HepG2 (cell line): Measurements from ENCODE around the gene PIGZ. TPM values are rescaled to one million over a fixed set of nuclear protein-coding genes. Genes with fewer than 3 reads are reported as not detected.
A peak's percentile ranks its signal among the peaks of the same experiment; 100 is the strongest.

Experiments
- CSRNP1 ChIP-seq: sonication (generic); formaldehyde crosslinking; IDR thresholded peaks from 2 replicates; pipeline ENCODE4 v1.8.1; 2023; ENCODE audit warnings: mild to moderate bottlenecking, missing genetic modification reagents
- GPN1 ChIP-seq: sonication (generic); formaldehyde crosslinking; IDR thresholded peaks from 2 replicates; pipeline ENCODE4 v1.5.1; 2020; ENCODE audit warnings: missing genetic modification reagents, borderline replicate concordance
- LRRFIP1 ChIP-seq: sonication (generic); formaldehyde crosslinking; conservative IDR thresholded peaks from 2 replicates; pipeline ENCODE4 v1.4.0; 2020; ENCODE audit warnings: missing genetic modification reagents
- MLLT10 ChIP-seq: sonication (generic); formaldehyde crosslinking; IDR thresholded peaks from 2 replicates; pipeline ENCODE4 v1.4.0; 2020; ENCODE audit warnings: missing genetic modification reagents
- NR2F6 ChIP-seq, 2 experiments: IDR thresholded peaks; 2 replicates each; pipeline ENCODE4 v1.6.1; 2016; ENCODE audit warnings: antibody characterized with exemption in 1 of 2, mild to moderate bottlenecking in 1 of 2
- PHF8 ChIP-seq: sonication (generic); formaldehyde crosslinking; IDR thresholded peaks from 2 replicates; pipeline ENCODE4 v1.5.0; 2020; ENCODE audit warnings: missing genetic modification reagents
- UBTF ChIP-seq: sonication (generic); formaldehyde crosslinking; IDR thresholded peaks from 2 replicates; pipeline ENCODE4 v1.4.0; 2020; ENCODE audit warnings: mild to moderate bottlenecking, missing genetic modification reagents
- ZNF383 ChIP-seq: sonication (generic); formaldehyde crosslinking; IDR thresholded peaks from 2 replicates; pipeline ENCODE4 v1.4.0; 2020; ENCODE audit warnings: missing genetic modification reagents, mild to moderate bottlenecking, borderline replicate concordance
- ZNF44 ChIP-seq: sonication (generic); formaldehyde crosslinking; IDR thresholded peaks from 2 replicates; pipeline ENCODE4 v1.5.1; 2020; ENCODE audit warnings: mild to moderate bottlenecking, missing genetic modification reagents
- ZNF589 ChIP-seq: sonication (generic); formaldehyde crosslinking; conservative IDR thresholded peaks from 2 replicates; pipeline ENCODE4 v1.8.0; 2022; ENCODE audit warnings: mild to moderate bottlenecking, moderate library complexity, missing genetic modification reagents
- ZNF646 ChIP-seq: sonication (generic); formaldehyde crosslinking; IDR thresholded peaks from 2 replicates; pipeline ENCODE4 v1.9.0; 2021; ENCODE audit warnings: mild to moderate bottlenecking, missing genetic modification reagents
- ZNF770 ChIP-seq: sonication (generic); formaldehyde crosslinking; IDR thresholded peaks from 2 replicates; pipeline ENCODE4 v1.5.0; 2020; ENCODE audit warnings: mild to moderate bottlenecking, missing genetic modification reagents
- polyA plus RNA-seq, 8 experiments: library from polyadenylated mRNA; depleted of rRNA in 3 of 8; stranded (reverse) in 7 of 8; unstranded in 1 of 8; fragments of >200 nt; fragmentation: Illumina TruSeq in 4 of 8; extraction: Trizol in 4 of 8; gene quantifications; 2 replicates each; pipeline versions ENCODE4 v1.2.1 to v1.2.3, GENCODE V29; 2011 to 2016; ENCODE audit warnings: low read depth in 4 of 8, missing spikeins in 1 of 8, mixed read lengths in 1 of 8; ENCODE audit not compliant: insufficient read depth in 1 of 8
- total RNA-seq, 5 experiments: library from RNA; depleted of rRNA; stranded (reverse); fragments of >200 nt; fragmentation: Illumina TruSeq; extraction: Trizol; gene quantifications; 2 replicates each; pipeline ENCODE4 v1.2.3, GENCODE V29; 2016; ENCODE audit warnings: low read depth in 1 of 5

The PIGZ gene
- total and polyA plus RNA-seq, 2 of the 13 experiments (the other 11 are each of a cell fraction or from before 2014, with no cell fraction given), result 4.7 to 60.5 TPM

- TF ChIP-seq CSRNP1 (CRISPR knock-in tag) (no peak; the same call in 1 of the 2 replicates), ZNF589 (CRISPR knock-in tag) (no peak), PHF8 (peak; percentile 25), MLLT10 (no peak), NR2F6 (IDR thresholded peaks at IDR 0.05) (no peak), NR2F6 (CRISPR knock-in tag; IDR thresholded peaks at IDR 0.05) (no peak), ZNF646 (CRISPR knock-in tag) (no peak), UBTF (CRISPR knock-in tag) (0 out of 2 replicates have a peak, but pooled peaks have one; percentile 13), ZNF383 (CRISPR knock-in tag) (no peak), LRRFIP1 (CRISPR knock-in tag) (no peak), ZNF44 (no peak), ZNF770 (CRISPR knock-in tag) (no peak), GPN1 (no peak)
Observed at GRCh38 chr3:196969134-196969659, 564 bp upstream of the PIGZ start (continued).
